SH-SY5Y (cell line): ENCODE data around the gene DCTN1.

Source experiments
- GATA2 ChIP-seq: IDR thresholded peaks from 2 replicates; pipeline ENCODE4 v1.6.1; 2011; ENCODE audit warnings: mild to moderate bottlenecking, low read depth, low read length
- GATA3 ChIP-seq: IDR thresholded peaks from 2 replicates; pipeline ENCODE4 v1.6.1; 2011; ENCODE audit warnings: low read depth, mild to moderate bottlenecking, low read length, moderate library complexity

DNA sequence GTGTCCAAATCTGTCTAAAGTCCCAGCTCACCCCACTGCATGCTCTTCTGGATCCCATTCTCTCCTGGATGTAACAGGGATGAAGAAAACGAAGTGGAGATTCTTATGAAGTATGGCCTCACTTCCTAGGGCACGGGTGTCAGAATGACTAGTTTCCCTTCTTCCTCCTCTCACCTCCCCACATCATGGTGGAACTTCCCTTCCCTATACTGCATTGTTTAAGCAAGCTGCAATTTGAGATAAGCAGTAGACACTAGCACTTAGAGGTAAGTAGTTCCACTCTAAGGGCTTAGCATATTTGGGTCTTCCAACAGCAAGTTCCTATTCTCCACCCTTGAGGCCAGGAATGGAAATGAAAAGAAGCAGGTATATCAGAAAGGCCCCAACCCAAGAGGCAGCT lies 66.6 kb downstream of the DCTN1 start:
- TF ChIP-seq GATA3 (no peak), GATA2 (no peak)
